Stimulated activated CD8-positive, alpha-beta memory T cell treated with anti-CD3 and anti-CD28 coated beads, Interleukin-12 subunit alpha, Interleukin-12 subunit beta, amount 100 ng/mL, for 4 hours (primary cell): Measurements from ENCODE around the gene PDLIM5.

Experiments used
- DNase-seq: peaks from one replicate; pipeline ENCODE4 v3.0.0-alpha.2; 2020; ENCODE audit warnings: low read depth

Gene PDLIM5

GRCh38 chr4:94561249-94562024 is 109.7 kb downstream of the PDLIM5 start:
- DNase-seq: no peak

GRCh38 chr4:94562285-94562684 is 110.5 kb downstream of the PDLIM5 start:
- no peak for DNase-seq

DNA sequence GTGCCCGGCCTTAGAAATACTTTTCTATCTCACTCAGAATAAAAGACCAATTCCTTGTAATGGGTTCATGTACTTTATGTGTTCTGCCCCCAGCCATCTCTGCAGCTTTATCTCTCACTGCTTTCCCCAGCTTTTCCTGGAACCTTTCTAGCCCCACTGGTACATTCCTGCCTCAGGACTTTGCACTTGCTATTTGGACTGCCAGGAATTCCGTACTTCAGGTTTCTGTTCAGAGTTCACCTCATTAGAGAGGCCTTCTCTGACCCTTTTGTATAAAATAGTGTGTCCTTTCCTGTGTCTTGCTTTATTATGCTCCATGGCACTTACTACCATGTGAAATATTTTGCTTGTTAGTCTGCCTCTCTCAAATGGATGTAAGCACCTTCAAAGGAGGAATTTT is 112.5 kb downstream of the PDLIM5 start:
- DNase-seq: no peak

GRCh38 chr4:94566420-94566819 is 114.7 kb downstream of the PDLIM5 start:
- no peak for DNase-seq

DNA sequence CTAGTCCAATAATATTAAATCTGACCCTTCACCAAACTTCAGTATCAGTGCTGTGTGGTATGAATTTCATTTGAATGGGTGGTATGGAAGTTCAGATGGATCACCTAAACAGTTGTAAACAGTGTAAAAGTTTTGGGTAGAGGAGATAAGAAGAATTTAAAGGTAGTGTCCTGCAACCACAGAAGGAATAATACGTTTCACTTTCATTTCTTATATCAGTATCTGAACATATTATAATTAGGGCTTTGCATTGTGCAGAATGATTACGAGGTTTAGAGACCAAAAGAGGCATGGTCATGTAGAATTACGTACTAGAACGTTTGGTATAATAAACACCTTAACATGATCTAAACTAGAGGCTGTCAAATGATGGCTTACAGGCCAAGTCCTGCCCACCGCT is 116.1 kb downstream of the PDLIM5 start:
- DNase-seq: no peak

DNA sequence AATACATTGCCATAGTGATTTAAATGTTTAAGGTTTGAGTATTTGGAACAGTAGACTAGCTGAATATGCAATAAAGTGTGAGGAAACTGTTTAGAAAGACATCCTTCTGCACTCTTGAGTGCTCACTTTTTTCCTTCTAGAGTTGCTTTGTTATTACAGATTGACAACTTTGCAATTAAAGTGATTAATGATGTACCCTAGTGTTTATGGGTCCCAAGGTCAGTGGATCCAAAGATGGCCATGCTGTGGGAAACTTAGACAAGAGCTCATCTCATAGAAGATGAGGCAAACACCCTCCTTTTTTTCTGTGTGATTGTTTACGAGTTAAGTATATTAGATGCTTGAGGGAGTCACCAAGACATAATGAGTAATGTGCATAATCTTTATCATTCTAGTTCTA is 118.8 kb downstream of the PDLIM5 start:
- no peak for DNase-seq

DNA sequence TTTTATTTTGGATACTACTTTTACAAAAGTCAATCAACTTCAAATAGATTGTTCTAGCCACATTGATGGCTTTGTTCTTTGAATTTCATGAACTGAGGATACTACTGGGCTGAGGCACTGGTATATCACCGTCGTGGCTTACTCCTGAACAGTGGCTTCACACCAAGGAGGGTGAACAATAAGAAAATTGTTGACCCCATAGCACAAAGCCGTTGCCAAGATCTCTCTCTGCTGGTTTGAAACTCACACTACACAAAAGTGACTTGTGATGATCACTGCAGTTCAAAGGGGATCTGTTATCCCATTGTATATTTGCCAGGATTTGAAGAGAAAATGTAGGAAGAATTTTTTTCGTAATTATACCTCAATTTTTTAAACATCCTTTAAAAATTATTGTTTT is 119.6 kb downstream of the PDLIM5 start:
- no peak for DNase-seq

DNA sequence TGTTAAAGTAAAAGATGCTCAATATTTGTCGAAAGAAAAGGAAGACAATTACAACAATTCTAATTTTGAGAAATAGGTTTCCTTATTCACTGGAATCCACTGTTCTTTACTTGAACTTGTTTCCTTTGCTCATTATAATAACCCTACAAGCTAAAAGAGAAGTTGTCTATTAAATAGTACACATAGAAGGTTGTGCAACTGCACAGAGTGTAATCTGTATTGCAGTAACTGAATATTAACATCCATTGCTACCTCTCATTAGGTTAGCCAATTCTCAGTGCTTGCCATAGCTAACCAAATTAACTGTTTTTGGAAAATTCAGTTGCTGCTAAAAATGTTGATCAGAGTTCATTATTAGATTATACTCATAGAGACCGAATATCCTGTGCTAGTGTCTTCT is 120.0 kb downstream of the PDLIM5 start:
- DNase-seq: no peak

- DNase-seq: no peak
Observed at GRCh38 chr4:94574050-94574449, 122.3 kb downstream of the PDLIM5 start.

GRCh38 chr4:94574616-94575015 is 122.9 kb downstream of the PDLIM5 start:
- no peak for DNase-seq

DNA sequence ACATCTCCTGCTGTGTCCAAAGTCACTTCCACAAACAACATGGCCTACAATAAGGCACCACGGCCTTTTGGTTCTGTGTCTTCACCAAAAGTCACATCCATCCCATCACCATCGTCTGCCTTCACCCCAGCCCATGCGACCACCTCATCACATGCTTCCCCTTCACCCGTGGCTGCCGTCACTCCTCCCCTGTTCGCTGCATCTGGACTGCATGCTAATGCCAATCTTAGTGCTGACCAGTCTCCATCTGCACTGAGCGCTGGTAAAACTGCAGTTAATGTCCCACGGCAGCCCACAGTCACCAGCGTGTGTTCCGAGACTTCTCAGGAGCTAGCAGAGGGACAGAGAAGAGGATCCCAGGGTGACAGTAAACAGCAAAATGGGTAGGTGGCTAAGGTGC is 123.9 kb downstream of the PDLIM5 start:
- no peak for DNase-seq

DNA sequence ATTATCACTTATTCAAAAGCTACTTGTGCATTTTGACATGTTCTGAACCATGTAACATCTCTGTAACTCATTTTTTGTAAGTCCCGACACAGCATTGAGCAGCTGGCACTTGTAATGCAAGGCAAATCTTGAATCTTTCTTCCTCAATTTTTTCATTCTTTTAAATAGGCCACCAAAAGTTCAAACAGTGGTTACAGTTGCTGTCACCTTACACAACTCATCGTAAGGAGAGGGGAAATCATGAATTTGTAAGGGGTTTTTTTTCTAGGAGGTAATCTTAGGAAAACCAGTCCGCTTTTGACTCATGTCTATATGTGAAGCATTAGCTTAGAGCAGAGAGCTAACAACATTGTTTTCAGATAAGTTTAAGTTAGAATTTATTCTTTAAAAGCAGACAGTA is 124.5 kb downstream of the PDLIM5 start:
- no peak for DNase-seq

- DNase-seq: no peak
Observed at GRCh38 chr4:94577136-94577535, 125.4 kb downstream of the PDLIM5 start.

DNA sequence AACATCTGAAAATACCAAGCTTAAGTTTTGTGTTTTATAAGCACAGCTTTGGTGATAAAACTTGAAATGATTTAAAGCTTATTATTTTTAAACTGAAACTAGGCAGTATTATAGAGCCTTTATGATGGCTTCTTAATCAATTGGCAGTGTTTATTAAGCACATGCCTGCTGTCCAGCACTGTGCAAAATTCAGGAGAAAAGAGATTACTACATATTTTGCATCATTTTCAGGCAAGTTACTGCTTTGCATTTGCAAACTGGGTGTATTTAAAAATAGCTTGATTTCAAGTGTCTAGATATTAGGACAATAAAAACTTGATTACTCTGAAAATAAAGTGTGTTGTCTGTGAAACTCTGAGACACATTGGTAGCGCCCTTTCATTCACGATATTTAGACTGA is 126.5 kb downstream of the PDLIM5 start:
- no peak for DNase-seq

DNA sequence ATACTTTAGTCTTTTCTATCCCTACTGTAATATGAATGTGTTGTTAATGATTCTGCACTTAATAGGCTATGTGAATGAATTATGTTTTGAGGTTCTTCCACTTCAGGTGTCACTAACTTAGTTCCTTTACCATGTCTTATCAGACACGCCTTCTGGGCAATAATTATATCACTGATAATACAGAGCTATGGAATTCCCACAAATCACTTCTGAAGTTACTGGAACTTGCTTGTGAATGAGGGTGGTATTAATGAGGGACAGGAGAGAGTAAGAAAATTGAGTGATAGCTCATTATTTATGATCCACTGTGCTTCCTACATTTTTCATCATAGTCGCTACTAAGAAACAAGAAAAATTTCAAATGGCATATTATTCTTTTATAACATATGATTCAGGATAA is 130.0 kb downstream of the PDLIM5 start:
- no peak for DNase-seq

- no peak for DNase-seq
Observed at GRCh38 chr4:94582517-94582916, 130.8 kb downstream of the PDLIM5 start.

- no peak for DNase-seq
Observed at GRCh38 chr4:94583914-94584641, 132.3 kb downstream of the PDLIM5 start.

DNA sequence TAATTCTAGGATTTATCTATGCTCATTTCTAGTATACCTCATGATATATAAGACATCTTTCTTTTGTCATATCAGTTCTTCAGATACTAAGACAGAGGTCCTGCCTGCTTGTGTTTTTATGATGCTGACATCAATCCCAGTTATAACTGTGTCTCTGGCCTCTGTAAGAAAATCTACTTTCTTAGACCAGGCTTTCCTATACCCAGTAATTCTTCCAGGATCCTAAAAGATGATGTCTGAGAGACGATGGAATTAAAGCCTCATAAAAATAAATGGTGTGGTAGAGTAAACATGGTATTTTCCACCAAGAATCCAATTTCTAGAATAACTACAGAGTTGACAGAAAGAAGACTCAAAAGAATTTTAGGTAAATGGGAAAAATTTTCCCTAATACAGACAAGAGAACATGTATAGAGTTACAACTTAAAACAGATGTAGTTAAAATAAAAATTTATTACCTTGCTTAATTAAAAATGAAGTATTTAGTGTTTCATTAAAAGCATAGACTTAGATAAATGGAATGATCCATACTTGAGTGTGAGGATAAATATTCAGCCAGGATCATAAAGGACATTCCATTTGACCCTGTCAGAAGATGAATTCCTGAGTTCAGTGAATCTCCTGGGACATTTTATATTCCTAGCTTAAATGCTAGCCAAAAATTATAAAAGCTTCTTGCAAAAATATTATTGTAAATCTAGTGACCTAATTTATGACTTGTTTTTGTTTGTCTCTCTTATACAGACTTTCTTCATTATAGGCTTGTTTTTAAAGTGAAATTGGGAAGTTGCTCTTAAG is 137.4 kb downstream of the PDLIM5 start:
- no peak for DNase-seq

DNA sequence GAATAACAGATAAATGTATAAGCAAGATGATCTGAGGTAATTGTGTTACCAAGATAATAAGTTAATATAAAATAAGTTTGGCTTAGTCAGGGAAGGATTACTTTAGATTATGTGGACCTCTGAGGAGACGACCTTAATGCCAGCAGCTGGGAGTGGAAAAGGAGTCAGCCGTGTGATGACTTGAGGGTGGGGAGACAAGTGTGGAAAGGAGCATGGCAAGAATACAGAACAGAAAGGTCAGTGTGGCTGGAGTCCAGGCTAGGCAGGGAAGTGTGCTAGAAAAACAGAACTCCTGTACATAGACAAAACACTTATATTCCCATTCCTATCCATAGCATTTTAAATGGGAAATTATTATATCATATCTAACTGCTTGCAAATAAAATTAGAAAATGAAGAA is 138.8 kb downstream of the PDLIM5 start:
- no peak for DNase-seq

DNA sequence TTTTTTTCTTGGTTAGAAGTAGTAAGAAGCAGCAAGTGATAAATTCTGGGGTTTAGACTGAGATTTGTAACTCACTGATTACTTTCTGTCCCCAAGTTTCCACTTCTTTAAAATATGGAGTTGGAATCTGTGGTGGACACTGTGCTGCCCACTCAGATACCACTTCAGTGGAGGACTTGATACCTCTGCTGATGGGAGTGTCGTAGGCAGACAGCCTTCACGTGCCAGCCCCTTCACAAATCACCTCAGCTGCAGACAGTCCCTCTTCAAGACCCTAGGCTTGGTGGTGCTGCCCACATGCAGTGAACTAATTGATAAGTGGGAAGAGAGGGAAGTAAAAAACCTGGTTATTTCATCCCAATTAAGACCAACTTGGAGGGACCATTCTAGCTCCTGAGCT is 139.5 kb downstream of the PDLIM5 start:
- no peak for DNase-seq

DNA sequence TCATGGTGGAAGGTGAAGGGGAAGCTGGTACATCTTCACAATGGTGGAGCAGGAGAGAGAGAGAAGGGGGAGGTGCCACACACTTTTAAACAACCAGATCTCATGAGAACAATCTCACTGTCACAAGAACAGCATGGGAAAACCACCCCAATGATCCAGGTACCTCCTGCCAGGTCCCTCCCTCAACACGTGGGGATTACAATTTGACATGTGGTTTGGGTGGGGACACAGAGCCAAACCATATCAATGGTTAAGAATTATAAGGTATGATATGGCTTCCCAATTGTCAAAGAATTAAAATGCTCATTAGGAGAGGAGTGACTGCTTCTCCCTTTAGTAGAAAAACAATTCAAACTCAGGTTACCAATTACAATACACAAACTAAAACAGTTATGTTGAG is 143.3 kb downstream of the PDLIM5 start:
- no peak for DNase-seq

DNA sequence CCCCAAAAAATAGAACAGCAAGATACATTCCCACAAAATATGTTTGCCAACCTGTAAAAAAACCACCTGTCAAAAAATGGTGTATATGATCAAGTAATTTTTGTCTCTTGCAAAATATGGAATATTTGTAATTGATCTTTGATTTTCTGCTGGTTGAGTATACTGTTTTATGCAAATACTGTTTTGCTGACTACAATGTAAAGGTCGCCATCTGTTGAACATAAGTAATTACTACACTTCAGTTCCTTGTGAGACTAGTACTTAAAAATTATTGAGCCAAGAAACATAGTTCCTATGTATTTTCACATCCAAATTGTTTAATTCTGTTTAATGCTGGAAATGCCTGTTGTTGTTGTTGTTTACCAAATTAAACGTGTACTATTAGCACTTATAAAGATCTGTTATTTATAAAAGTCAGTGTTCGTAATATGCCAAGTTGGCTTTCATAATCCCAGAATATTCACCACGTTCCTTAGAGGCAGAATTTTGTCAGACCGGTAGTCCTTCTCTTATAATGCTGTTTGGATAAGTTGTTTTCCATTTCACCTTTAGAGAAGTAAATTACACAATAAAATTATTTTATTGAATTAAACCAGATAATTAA is 144.2 kb downstream of the PDLIM5 start:
- DNase-seq: no peak

- no peak for DNase-seq
Observed at GRCh38 chr4:94598758-94599157, 147.0 kb downstream of the PDLIM5 start.
